SK-N-SH treated with all-trans-retinoic acid at 6 μM for 48 hours (cell line): ENCODE measurements around the gene PRPSAP2.

ENCODE experiments used
- ARNTL ChIP-seq: fragments of 450-650 bp; formaldehyde crosslinking; IDR thresholded peaks from 2 replicates; pipeline ENCODE4 v1.5.0; 2020; ENCODE audit warnings: low read depth, mild to moderate bottlenecking, moderate library complexity, borderline replicate concordance
- BACH2 ChIP-seq: fragments of 250-450 bp; sonication (Bioruptor Pico); IDR thresholded peaks from 2 replicates; pipeline ENCODE4 v1.9.0; 2021; ENCODE audit warnings: mild to moderate bottlenecking, borderline replicate concordance
- CSDC2 ChIP-seq: fragments of 250-450 bp; sonication (Bioruptor Pico); IDR thresholded peaks from 2 replicates; pipeline ENCODE4 v1.5.0; 2020; ENCODE audit warnings: mild to moderate bottlenecking, moderate library complexity
- OSR1 ChIP-seq: fragments of 250-450 bp; sonication (Bioruptor Pico); IDR thresholded peaks from 2 replicates; pipeline ENCODE4 v1.8.0; 2022; ENCODE audit warnings: moderate library complexity, mild to moderate bottlenecking, inconsistent platforms
- ZC3H10 ChIP-seq: fragments of 250-450 bp; sonication (Bioruptor Pico); IDR thresholded peaks from 2 replicates; pipeline ENCODE4 v1.5.1; 2021; ENCODE audit warnings: mild to moderate bottlenecking, moderate library complexity
- ZFP3 ChIP-seq: fragments of 250-450 bp; sonication (Bioruptor Pico); IDR thresholded peaks from 2 replicates; pipeline ENCODE4 v1.5.0; 2020; ENCODE audit warnings: mild to moderate bottlenecking, moderate library complexity
- ZNF565 ChIP-seq: fragments of 450-650 bp; formaldehyde crosslinking; conservative IDR thresholded peaks from 2 replicates; pipeline ENCODE4 v1.5.0; 2020; ENCODE audit warnings: low read depth, mild to moderate bottlenecking, moderate library complexity
- ZNF70 ChIP-seq: fragments of 450-650 bp; formaldehyde crosslinking; IDR thresholded peaks from 2 replicates; pipeline ENCODE4 v1.5.0; 2020; ENCODE audit warnings: mild to moderate bottlenecking, moderate library complexity
- TF ChIP-seq, protein P1 (sequence below): fragments of 250-450 bp; sonication (Bioruptor Pico); IDR thresholded peaks from 2 replicates; pipeline ENCODE4 v1.8.0; 2020; ENCODE audit warnings: mild to moderate bottlenecking, moderate library complexity, borderline replicate concordance
- TF ChIP-seq, protein P2 (sequence below): fragments of 250-450 bp; sonication (Bioruptor Pico); IDR thresholded peaks from 2 replicates; pipeline ENCODE4 v1.5.1; 2020; ENCODE audit warnings: low read depth, mild to moderate bottlenecking, moderate library complexity
- TF ChIP-seq, protein P3 (sequence below): fragments of 250-450 bp; sonication (Bioruptor Pico); IDR thresholded peaks from 2 replicates; pipeline ENCODE4 v1.8.0; 2021; ENCODE audit warnings: low read depth, mild to moderate bottlenecking, moderate library complexity, borderline replicate concordance

DNA sequence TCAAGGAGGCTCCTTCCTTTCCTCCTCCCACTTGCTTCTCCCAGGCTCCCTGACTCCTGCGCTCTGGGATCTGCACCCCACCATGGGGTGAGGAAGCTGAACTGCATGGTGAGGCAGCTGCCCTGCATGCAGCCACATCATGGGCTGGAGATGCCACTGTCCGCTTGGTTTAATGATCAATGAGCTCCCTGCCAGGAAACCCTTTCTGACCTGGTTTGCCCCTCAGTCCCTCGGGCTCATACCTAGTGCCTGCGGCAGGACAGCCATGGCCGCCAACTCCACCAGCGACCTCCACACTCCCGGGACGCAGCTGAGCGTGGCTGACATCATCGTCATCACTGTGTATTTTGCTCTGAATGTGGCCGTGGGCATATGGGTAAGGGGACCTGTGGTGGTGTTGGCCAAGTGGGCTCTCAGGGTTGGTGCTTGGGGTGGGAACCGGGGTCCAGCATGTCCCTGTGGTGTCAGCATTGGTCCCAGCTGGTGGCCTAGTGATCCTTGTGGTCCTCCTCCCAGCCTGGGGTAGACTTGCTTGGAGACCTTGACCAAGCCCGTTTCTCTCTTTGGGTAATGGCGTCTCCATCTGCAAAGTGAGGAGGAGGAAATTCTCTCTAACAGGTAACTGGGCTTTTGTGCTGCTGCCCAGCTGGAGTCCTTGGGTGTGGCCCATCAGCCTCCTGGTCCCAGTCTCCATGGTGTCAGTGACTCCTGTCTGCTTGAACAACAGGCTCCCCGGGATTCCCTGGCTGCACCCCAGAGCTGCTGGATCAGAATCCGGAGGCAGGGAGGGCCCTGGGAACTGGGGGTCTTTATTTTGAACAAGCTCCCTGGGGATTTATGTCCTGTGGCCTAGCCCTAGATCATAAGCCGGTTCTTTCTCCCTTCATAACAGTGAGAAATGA lies 94.3 kb downstream of the PRPSAP2 start, which contains the start of gene SLC5A10:
- TF ChIP-seq ARNTL (CRISPR knock-in tag): no peak
- TF ChIP-seq, protein P1, sequence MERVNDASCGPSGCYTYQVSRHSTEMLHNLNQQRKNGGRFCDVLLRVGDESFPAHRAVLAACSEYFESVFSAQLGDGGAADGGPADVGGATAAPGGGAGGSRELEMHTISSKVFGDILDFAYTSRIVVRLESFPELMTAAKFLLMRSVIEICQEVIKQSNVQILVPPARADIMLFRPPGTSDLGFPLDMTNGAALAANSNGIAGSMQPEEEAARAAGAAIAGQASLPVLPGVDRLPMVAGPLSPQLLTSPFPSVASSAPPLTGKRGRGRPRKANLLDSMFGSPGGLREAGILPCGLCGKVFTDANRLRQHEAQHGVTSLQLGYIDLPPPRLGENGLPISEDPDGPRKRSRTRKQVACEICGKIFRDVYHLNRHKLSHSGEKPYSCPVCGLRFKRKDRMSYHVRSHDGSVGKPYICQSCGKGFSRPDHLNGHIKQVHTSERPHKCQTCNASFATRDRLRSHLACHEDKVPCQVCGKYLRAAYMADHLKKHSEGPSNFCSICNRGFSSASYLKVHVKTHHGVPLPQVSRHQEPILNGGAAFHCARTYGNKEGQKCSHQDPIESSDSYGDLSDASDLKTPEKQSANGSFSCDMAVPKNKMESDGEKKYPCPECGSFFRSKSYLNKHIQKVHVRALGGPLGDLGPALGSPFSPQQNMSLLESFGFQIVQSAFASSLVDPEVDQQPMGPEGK (CRISPR knock-in tag): no peak
- TF ChIP-seq ZNF565 (CRISPR knock-in tag): no peak
- TF ChIP-seq CSDC2 (CRISPR knock-in tag): no peak
- no peak for TF ChIP-seq ZFP3 (CRISPR knock-in tag)
- no peak for TF ChIP-seq ZC3H10
- TF ChIP-seq OSR1 (CRISPR knock-in tag): no peak
- TF ChIP-seq, protein P2, sequence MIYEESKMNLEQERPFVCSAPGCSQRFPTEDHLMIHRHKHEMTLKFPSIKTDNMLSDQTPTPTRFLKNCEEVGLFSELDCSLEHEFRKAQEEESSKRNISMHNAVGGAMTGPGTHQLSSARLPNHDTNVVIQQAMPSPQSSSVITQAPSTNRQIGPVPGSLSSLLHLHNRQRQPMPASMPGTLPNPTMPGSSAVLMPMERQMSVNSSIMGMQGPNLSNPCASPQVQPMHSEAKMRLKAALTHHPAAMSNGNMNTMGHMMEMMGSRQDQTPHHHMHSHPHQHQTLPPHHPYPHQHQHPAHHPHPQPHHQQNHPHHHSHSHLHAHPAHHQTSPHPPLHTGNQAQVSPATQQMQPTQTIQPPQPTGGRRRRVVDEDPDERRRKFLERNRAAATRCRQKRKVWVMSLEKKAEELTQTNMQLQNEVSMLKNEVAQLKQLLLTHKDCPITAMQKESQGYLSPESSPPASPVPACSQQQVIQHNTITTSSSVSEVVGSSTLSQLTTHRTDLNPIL (CRISPR knock-in tag): no peak
- no peak for TF ChIP-seq BACH2 (CRISPR knock-in tag)
- TF ChIP-seq, protein P3, sequence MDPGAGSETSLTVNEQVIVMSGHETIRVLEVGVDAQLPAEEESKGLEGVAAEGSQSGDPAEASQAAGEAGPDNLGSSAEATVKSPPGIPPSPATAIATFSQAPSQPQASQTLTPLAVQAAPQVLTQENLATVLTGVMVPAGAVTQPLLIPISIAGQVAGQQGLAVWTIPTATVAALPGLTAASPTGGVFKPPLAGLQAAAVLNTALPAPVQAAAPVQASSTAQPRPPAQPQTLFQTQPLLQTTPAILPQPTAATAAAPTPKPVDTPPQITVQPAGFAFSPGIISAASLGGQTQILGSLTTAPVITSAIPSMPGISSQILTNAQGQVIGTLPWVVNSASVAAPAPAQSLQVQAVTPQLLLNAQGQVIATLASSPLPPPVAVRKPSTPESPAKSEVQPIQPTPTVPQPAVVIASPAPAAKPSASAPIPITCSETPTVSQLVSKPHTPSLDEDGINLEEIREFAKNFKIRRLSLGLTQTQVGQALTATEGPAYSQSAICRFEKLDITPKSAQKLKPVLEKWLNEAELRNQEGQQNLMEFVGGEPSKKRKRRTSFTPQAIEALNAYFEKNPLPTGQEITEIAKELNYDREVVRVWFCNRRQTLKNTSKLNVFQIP (CRISPR knock-in tag): no peak
- no peak for TF ChIP-seq ZNF70 (CRISPR knock-in tag)
